ENCODE data around the gene FRMPD1.
A peak's percentile ranks its signal among the peaks of the same experiment; 100 is the strongest.

Gene FRMPD1

DNA sequence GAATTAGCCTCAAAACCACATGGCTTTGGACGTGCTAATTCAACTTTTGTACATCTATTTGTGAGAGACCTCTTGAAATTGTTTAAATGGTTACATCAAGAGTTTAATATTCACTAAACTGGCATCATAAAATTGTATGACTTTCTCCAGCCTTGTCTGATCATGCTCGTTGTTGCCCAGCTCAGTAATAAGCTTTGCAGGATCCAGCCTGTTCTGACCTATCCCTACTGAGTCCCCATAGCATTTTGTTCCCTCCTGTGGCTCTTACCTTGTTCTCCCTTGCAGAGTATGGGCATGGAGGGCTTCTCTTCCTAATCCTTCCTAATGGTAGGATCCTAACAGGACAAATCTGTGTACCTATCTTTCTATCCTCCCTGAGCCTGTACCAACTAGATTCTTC, 127.8 kb downstream of the FRMPD1 start:
- DNase-seq (ENCODE audit: low read depth in 2 of 2): no peak

DNA sequence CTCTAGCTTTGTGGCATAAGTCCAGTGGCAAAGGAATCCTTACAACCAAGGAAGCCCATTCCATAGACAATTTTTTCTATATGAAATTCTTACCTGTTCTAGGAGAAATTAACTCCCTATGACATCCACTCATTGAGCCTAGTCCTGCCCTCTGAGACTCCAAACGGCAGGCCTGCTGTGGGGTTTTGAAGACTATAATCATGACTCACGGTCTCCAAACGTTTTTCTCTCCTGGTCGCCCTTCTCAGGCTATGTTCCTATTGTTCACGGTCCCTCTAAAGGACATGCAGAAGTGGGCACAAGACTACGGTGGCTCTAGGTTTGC, 133.5 kb downstream of the FRMPD1 start:
- no peak for DNase-seq (ENCODE audit: low read depth in 2 of 2)

DNA sequence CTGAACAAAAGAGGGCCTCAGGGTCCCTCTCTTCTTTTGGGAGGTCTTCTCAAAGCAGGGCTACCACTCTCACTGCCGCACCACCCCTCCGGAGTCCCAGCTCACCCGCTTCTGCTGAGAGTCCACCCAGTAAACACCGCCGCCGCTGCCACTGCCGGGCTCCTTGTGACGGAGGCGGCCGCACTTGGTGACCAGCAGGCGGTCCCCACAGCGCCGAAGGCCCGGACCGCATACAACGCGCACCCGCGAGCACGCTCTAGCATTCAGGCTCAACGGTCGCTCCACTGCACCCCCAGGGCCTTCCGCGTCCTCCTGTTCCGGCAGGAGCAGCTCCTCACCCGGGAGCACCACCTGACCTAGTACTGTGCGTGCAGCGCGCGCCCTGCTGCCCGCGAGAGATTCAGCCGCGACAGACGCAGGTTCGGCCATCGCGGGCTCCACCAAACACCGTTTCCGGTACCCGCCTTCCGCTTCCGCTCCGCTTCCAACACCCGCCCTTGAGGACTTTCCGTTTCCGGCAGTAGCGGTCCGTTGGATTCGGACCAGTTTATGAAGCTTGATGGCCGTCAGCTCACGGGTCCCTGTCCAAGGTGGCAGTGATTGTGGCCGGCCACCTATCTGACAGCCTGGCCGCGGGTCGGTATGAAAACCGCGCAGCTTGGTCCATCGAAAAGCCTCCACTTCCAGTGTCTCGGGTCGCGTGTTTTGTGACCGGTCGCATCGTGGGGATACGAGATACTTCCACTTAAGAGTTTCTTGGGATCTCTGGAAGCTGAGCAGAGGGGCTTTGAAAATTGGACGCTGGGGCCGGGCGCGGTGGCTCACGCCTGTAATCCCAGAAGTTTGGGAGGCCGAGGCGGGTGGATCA, 134.1 kb downstream of the FRMPD1 start, which contains the start of gene EXOSC3:
TSS of gene EXOSC3 (minus strand) at position 449 of the 868 bp plus-strand sequence. CDS start at position 429, 20 bp downstream.
- peak; percentile 44 to 60 for DNase-seq (ENCODE audit: low read depth in 2 of 2)

DNA sequence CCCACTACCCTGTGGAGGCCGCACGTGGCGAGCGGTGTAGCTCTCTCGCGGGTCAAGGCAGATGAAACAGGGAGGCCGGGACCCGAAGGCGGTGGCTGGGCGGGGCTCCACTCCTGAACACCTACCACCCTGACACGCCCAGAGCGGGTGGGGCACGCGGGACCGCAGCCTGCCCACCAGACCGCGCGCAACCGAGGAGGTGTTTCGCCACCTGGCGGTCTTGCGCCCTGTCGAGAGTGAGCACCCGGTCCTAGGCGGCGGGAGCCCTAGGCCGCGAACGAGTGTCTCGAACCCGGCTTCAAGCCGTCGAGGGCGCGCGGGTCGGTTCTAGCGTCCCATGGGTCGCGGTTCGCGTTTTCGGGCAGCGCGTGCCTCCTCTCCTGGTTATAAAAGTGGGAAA, 136.3 kb downstream of the FRMPD1 start:
- no peak for DNase-seq (ENCODE audit: low read depth in 2 of 2)

GRCh38 chr9:37788332-37788731, 137.6 kb downstream of the FRMPD1 start:
- DNase-seq (ENCODE audit: low read depth in 2 of 2): no peak

- no peak for DNase-seq (ENCODE audit: low read depth in 2 of 2)
Measured at GRCh38 chr9:37790096-37790495, 139.3 kb downstream of the FRMPD1 start.

- DNase-seq (ENCODE audit: low read depth in 2 of 2): no peak
Measured at GRCh38 chr9:37792122-37792521, 141.4 kb downstream of the FRMPD1 start.

GRCh38 chr9:37796232-37796631, 145.5 kb downstream of the FRMPD1 start:
- no peak for DNase-seq (ENCODE audit: low read depth in 2 of 2)

Measured in stimulated activated CD4-positive, alpha-beta T cell treated with anti-CD3 and anti-CD28 coated beads, Interleukin-1b, Interleukin-23, amount 100 ng/mL, for 1 hour (primary cell).